GM21528 (cell line): ENCODE results near the gene FGGY.

ENCODE experiments used
- ATAC-seq: cut with Tn5 transposase; IDR thresholded peaks from one replicate; pipeline ENCODE4 v1.9.1; 2021; ENCODE audit warnings: mild to moderate bottlenecking, moderate library complexity; ENCODE audit not compliant: unreplicated experiment, low FRiP score

The FGGY gene

DNA sequence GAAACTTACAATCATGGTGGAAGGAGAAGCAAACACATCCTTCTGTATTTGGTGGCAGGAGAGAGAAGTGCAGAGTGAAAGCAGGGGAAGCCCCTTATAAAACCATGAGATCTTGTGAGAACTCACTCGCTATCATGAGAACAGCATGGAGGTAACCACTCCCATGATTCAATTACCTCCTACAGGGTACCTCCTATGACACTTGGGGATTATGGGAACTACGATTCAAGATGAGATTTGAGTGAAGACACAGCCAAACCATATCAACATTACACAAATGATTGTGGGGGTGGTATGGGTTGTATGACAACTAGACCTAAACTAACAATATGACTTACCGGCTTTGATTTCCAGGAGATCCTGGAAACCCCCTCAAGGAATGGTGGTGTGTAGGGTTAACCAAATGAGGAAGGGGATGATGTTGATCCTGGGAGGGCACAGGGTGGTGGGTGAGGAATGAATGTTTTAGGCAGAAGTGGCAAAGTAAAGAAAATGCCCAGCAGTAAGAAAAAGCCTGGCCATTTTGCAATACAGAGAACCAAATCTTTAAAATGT lies 80.5 kb downstream of the FGGY start:
- ATAC-seq = no peak

DNA sequence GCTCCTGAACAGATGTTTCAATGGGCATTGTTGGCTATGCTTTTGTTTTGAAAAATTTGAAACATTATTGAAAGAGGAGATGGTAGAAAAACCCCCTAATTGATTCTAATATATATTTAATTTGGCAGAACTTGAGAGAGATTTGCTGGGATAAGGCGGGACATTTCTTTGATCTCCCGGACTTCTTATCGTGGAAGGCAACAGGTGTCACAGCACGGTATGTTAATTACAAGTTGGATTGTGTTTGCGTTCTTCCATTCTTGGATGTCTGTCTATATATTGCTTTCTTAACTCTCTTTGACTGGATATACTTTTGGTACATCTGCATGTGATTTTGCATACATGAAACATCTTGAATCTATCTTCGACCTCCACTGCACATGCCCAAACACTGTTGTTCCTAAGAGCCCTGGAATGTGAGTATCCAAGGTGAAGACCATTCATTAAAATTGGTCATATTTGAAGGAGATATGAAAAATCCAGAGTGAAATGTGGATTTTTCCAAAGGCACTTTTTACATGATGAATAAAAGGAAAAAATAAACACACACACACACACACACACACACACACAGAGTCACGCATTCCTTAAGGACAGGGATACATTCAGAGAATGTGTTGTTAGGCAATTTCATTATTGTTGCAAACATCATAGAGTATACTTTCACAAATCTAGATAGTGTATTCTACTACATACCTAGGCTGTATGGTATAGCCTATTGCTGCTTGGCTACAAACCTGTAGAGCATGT lies 81.9 kb downstream of the FGGY start:
- no peak for ATAC-seq

- ATAC-seq = no peak
Observed at GRCh38 chr1:59379371-59379728, 82.5 kb downstream of the FGGY start.

DNA sequence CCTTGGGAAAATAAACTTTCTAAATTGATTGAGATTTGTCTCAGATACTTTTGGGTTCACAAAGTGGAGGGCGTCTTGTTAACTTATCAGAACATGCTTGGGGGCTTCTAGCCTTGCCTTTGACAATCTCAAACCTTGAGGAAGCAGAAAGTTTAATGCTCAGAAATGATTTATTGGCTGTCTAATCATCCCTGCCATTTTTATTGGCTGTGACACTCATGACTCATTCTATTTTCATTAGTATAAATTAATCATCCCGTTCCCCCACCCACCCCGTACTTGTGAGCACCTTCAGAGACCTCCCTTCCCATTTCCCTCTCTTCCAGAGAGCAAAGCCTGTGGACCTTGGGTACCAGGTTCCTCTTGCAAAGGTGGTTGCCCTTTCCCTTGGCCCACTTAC lies 87.1 kb downstream of the FGGY start:
- ATAC-seq = no peak

GRCh38 chr1:59384443-59384842 lies 87.5 kb downstream of the FGGY start:
- no peak for ATAC-seq

GRCh38 chr1:59388191-59388590 lies 91.3 kb downstream of the FGGY start:
- ATAC-seq = no peak

GRCh38 chr1:59389847-59390246 lies 93.0 kb downstream of the FGGY start:
- no peak for ATAC-seq

DNA sequence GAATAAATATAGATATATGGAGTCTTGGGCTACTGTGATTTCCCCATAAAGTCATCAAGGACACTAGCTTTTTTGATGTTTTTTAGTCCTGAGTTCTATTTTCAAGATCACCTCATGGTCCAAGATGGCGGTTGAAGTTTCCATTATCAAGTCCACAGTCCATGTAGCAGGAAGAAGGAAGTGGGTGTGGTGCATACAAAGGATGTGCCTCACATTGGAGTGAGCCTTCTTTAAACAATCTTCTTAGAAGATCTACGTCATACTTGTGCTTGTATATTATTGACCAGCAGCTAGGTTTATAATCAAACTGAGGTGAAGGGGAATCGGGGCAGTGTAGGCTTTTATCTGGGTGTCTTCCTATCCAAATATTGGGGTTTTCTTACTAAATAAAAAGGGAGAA lies 93.4 kb downstream of the FGGY start:
- no peak for ATAC-seq

- no peak for ATAC-seq
Observed at GRCh38 chr1:59391212-59392179, 94.6 kb downstream of the FGGY start.

GRCh38 chr1:59393211-59394180 lies 96.6 kb downstream of the FGGY start:
- ATAC-seq = no peak

DNA sequence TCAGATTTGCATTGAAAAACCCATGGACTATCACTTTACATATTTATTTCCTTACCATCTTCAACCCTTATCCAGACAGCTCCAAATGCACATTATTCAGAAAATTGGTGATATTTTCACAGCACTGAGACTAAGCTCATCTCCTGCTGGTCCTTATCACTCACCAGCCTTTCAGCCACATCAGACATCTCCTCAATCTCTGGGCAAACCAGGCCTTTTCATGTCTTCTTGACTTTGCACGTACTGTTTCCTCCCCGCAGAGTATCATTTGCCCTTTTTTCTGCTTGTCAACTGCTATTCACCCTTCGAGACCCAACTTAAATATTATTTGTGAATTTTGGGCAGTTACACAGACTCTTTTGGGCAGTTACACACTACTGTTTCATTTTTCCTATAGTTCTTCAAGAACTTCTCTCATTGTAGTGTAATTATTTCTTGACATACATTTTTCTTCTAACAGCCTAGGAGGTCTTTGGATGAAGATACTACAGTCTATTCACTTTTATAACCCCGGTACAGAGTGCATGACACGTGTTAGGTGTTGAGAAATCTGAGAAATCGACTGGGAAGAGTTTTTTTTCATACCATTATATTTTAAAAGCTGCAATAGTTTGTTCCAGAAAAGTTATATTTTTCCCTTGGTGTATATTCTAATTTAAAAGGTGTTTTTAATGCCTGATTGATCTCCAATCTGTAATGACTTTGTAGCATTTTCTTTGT lies 98.0 kb downstream of the FGGY start:
- ATAC-seq = no peak

DNA sequence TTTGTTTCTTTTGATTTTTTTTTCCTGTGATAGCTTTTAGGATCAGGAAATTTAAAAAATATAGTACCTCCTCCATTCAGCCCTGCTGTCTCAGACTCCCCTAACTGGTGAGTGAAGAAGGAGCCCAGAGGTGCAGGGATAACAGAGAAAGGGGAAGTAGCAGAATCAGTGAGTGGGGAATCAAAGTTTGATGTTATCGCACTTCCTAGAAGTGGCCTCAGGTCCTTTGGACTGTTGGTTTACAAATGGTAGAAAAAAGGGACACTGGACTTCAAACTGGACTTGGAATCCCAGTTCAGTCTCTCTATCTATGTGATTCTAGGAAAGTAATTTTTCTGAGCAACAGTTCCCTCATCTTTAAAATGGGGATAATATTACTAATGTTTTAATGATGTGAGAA lies 99.5 kb downstream of the FGGY start:
- ATAC-seq = no peak

DNA sequence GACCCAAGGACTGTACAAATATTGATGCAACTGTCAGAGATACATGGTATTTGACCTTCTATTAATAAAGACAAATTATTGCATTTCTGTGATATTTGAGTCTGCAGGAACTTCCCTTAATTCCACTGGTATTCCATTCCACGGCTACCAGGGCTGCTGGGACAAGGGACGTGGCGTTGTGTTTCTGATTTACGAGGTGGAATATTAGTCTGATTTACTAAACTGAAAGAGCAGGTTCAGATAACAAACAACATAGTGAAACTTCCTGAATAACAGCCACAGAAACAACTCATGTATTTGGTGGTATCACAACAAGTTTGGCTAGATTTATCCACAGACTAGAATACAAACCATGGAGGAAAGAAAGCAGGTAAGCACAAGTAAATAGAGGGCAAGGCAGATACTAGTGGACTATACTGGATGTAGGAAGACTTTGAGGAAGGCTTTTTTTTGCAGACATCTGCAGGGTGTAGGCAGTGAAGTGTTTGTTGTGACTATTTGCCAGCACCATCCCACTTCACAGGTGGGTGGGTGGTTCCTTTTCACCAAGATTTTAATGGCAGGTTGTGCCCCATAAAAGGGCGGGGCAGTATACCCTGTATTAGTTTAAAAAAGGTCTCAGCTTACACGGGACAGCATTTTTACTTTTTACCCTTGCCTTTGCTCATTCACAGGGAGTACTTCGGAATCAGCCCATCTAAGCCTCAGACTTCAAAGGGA lies 100.4 kb downstream of the FGGY start:
- ATAC-seq = no peak

GRCh38 chr1:59399642-59400041 lies 102.7 kb downstream of the FGGY start:
- no peak for ATAC-seq

DNA sequence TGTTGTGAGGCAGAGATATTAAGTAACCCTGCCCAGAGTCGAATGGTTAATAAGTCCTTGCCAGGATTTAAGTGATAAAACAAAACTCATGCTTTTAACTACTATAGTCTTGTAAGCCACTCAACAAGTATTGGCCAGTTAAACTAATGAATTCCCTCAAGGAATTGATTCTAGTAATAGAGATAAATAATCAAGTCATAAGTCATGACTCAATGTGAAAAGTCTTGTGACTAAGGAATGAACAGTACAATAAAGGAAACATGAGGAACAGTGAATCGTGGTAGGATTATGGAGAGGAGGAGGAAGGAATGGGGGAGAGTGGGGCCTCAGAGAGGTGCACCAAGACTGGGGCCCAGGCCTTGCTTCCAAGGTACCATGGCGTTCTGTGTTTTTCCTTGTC lies 104.7 kb downstream of the FGGY start:
- ATAC-seq = no peak

- no peak for ATAC-seq
Observed at GRCh38 chr1:59404796-59405195, 107.9 kb downstream of the FGGY start.

- no peak for ATAC-seq
Observed at GRCh38 chr1:59406437-59407164, 109.7 kb downstream of the FGGY start.

DNA sequence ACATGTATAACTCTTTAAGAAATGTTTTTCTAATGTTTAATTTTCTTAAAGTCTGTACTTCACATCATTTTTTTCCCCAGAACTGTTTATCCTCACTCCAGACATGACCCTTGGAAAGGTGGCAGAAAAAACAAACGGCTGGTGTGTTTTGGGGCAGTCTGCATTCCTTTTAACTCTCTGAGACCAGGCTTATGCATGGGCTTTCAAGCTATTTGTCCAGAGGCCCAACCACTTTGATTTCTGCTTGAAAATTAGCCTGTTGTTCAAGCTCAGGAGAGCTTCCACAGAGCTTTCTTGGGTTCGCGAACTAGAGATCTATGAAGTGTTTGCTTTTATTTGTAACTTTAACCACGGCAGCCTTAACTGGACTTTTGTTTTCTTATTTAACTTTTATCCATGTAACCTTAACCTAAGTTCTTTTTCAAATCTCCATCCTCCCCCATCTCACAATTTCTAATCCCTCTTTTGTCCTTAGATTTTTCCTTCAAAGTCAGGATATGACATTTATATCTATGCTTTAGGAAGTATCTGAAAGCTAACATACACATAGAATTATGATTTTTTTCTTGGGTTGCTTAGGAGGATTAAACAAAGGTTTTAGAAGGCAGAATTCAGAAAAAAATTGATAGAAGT lies 111.8 kb downstream of the FGGY start:
- ATAC-seq = no peak
